ENCODE data around the gene EDARADD. TPM values are rescaled to one million over a fixed set of nuclear protein-coding genes. Genes with fewer than 3 reads are reported as not detected.

The EDARADD gene
- total RNA-seq, 4 donors from 2014 or later: 0.27 to 1.7 (median 0.31) TPM; not detected in 1

- no peak for TF ChIP-seq CTCF (IDR thresholded peaks at IDR 0.05)
- TF ChIP-seq EP300 (IDR thresholded peaks at IDR 0.05): no peak
- TF ChIP-seq POLR2AphosphoS5 (IDR thresholded peaks at IDR 0.05): no peak
- WGBS, 2 donors (ENCODE audit: low coverage in 1 of 2): 67 to 68% methylated on average over 4 of the region's 4 CpGs
Measured at GRCh38 chr1:236468625-236469024, 74.5 kb downstream of the EDARADD start.

GRCh38 chr1:236469466-236469865 is 75.4 kb downstream of the EDARADD start:
- Histone ChIP-seq H3K4me3 (no peak overlapping the region), H3K36me3 (no peaks in the 10 kb centered on the region), H3K9me3 (no peaks in the 10 kb centered on the region), H3K27me3 (peaks cover 36% of the 10 kb centered on the region), H3K27ac (no peak overlapping the region), H3K4me1 (no peaks in the 10 kb centered on the region)
- WGBS, 2 donors (ENCODE audit: low coverage in 1 of 2): 89 to 92% methylated on average over 3 to 6 of the region's 6 CpGs
- no peak for ATAC-seq
- TF ChIP-seq POLR2A (IDR thresholded peaks at IDR 0.05): no peak
- no peak for TF ChIP-seq POLR2AphosphoS5 (IDR thresholded peaks at IDR 0.05)
- TF ChIP-seq CTCF (IDR thresholded peaks at IDR 0.05): no peak
- no peak for TF ChIP-seq EP300 (IDR thresholded peaks at IDR 0.05)

More at GRCh38 chr1:236468625-236469024, 74.5 kb downstream of the EDARADD start:
- no peak for ATAC-seq
- Histone ChIP-seq H3K36me3 (no peaks in the 10 kb centered on the region), H3K27ac (no peak overlapping the region), H3K27me3 (peaks cover 28% of the 10 kb centered on the region), H3K4me3 (no peak overlapping the region), H3K4me1 (no peaks in the 10 kb centered on the region), H3K9me3 (no peaks in the 10 kb centered on the region)

- no peaks in the 10 kb centered on the region for H3K36me3 ChIP-seq
- H3K4me3 ChIP-seq: no peak overlapping the region
- peaks cover 39% of the 10 kb centered on the region for H3K27me3 ChIP-seq
- no peak overlapping the region for H3K27ac ChIP-seq
- ATAC-seq: no peak
- WGBS, 2 donors (ENCODE audit: low coverage in 1 of 2): 85 to 86% methylated on average over 6 of the region's 6 CpGs
- no peaks in the 10 kb centered on the region for H3K4me1 ChIP-seq
- no peaks in the 10 kb centered on the region for H3K9me3 ChIP-seq
- no peak for TF ChIP-seq EP300 (IDR thresholded peaks at IDR 0.05)
- TF ChIP-seq POLR2A (IDR thresholded peaks at IDR 0.05): no peak
Measured at GRCh38 chr1:236471096-236471495, 77.0 kb downstream of the EDARADD start.

- whole genome bisulfite sequencing, 2 donors (ENCODE audit: low coverage in 1 of 2): 15 to 21% methylated on average over 5 to 6 of the region's 6 CpGs
- H3K4me3 ChIP-seq: no peak overlapping the region
- no peaks in the 10 kb centered on the region for H3K4me1 ChIP-seq
- peaks cover 39% of the 10 kb centered on the region for H3K27me3 ChIP-seq
- H3K36me3 ChIP-seq: no peaks in the 10 kb centered on the region
- no peaks in the 10 kb centered on the region for H3K9me3 ChIP-seq
- H3K27ac ChIP-seq: no peak overlapping the region
- ATAC-seq: no peak
- TF ChIP-seq POLR2AphosphoS5 (IDR thresholded peaks at IDR 0.05) (no peak), POLR2A (IDR thresholded peaks at IDR 0.05) (no peak), EP300 (IDR thresholded peaks at IDR 0.05) (no peak), CTCF (IDR thresholded peaks at IDR 0.05) (no peak)
Measured at GRCh38 chr1:236471653-236472052, 77.6 kb downstream of the EDARADD start.

- TF ChIP-seq POLR2AphosphoS5 (IDR thresholded peaks at IDR 0.05): no peak
- H3K27ac ChIP-seq: no peak overlapping the region
- ATAC-seq: no peak
- peaks cover 31% of the 10 kb centered on the region for H3K27me3 ChIP-seq
- no peak overlapping the region for H3K4me3 ChIP-seq
- H3K9me3 ChIP-seq: no peaks in the 10 kb centered on the region
- 55 to 62% methylated on average over 8 to 11 of the region's 17 CpGs for WGBS, 2 donors (ENCODE audit: low coverage in 1 of 2)
- H3K4me1 ChIP-seq: no peaks in the 10 kb centered on the region
- H3K36me3 ChIP-seq: no peaks in the 10 kb centered on the region
Measured at GRCh38 chr1:236472850-236473788, 79.0 kb downstream of the EDARADD start.

GRCh38 chr1:236476019-236476418 is 81.9 kb downstream of the EDARADD start:
- Histone ChIP-seq H3K9me3 (no peaks in the 10 kb centered on the region), H3K27ac (no peak overlapping the region), H3K4me1 (no peaks in the 10 kb centered on the region), H3K4me3 (no peak overlapping the region), H3K27me3 (peaks cover 25% of the 10 kb centered on the region), H3K36me3 (no peaks in the 10 kb centered on the region)
- no peak for TF ChIP-seq EP300 (IDR thresholded peaks at IDR 0.05)
- TF ChIP-seq POLR2AphosphoS5 (IDR thresholded peaks at IDR 0.05): no peak
- no peak for TF ChIP-seq POLR2A (IDR thresholded peaks at IDR 0.05)
- no peak for TF ChIP-seq CTCF (IDR thresholded peaks at IDR 0.05)
- WGBS, 2 donors (ENCODE audit: low coverage in 1 of 2): 89 to 95% methylated on average over 2 to 5 of the region's 5 CpGs
- no peak for ATAC-seq

Data from gastroesophageal sphincter (tissue), 4 donors.